GM21515 (cell line): ENCODE results near the gene EXD1.

Experiments
- ATAC-seq: cut with Tn5 transposase; IDR thresholded peaks from one replicate; pipeline ENCODE4 v1.9.1; 2021; ENCODE audit not compliant: unreplicated experiment

Gene EXD1

DNA sequence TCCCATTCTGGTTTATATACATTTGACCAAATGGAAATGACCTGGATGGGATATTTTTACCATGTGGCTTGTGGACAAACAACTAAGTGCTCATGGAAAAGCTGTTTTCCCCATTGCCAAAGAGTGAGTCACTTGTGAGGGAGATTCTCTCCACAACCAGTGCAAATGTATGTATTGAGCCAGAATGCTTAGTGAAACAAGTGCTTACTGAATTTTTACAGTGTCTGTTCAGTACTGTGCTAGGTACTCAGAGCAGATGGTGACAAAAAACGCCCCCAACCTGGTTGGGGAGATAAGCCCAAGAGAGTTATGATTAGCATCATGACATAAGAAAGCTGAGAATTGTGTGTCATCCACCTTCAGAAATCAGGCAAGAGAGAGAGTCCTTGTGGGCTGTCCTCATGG lies 2.8 kb upstream of the EXD1 start:
- no peak for ATAC-seq

DNA sequence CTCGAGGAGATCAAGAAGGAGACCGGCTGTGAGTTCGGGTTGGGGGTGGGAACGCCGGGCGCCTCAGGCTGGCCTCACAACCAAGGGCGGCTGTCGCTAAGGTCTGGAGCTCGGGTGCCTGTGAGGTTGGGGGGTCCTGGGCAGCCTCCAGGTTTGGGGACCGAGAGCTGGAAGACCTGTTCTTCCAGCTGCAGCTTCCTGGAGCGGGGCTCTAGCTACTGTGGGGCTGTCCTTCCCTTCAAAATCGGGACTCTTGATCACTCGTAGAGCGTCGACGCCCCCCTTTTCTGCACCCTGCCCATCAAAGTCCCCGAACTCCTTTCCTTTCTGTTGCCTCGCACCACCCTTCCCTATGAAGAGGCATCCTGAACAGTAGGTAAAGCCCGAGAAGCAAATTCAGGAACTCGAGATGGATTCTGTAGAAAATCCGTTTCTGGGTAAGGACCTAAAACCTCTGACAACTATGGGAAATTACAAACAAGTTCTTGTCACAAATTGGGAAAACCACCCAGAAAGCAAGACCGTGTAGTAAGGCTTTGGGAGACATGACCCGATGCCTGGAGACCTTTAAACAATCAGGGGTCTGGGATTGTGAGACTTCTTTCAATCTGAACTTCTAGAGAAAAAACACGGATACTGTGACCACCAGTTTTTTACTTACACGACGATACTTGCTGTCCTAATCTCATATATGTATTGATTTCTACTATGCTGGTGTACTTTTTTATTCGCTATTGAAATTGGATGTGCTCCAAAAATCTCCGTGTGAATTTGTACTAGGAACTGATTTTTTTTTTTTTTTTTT lies 1.1 kb upstream of the EXD1 start:
- peak; percentile 34 for ATAC-seq

DNA sequence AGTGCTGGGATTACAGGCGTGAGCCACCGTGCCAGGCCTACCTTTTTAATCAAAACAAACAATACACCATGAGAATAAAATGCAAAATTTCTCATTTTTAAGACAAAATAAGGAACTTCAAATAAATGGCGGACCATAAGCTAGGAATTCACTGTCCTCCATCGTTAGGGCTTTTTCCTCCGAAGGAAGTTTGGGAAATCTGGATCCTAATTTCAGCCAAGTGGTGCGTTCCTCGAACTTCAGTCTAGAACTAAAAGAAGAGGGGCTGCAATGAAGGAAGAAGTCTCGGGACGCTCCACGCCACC lies 260 bp downstream of the EXD1 start:
- no peak for ATAC-seq

DNA sequence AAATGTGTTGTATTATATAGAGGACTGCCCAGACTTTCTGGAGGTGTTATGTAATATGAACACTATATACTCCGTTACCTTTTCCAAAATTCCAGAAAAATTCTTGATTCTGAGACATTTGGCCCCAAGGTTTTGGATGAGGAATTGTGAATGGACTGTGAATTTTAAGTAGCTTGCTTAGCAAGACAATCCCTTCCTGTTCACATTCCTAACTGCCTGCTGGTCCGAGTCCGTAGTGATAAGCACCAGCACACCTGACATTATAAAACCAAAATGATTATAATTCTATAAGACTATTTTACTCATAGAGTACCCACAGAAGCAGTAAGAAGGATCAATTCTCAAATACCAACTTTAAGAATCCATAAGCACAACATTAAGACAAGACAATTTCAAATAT lies 11.2 kb downstream of the EXD1 start:
- no peak for ATAC-seq

DNA sequence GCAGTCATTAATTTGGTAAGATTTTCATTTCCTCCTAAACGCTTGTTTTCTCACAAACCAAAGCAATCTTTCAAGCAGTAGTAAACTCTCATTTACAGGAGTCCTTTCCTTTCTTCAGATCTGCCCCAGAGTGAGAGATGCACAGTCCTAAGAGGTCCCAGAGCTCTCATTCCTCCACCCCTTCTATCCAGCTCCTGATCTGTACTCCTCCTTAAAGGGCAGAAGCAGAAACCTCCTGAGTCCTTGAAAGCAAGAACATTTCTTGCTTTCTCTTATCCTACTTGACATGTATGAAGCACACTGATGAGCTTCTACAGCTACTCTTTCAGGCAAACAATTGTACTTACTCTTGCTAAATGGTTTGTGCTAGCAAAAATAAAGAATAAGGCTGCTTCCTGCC lies 11.7 kb downstream of the EXD1 start:
- no peak for ATAC-seq

DNA sequence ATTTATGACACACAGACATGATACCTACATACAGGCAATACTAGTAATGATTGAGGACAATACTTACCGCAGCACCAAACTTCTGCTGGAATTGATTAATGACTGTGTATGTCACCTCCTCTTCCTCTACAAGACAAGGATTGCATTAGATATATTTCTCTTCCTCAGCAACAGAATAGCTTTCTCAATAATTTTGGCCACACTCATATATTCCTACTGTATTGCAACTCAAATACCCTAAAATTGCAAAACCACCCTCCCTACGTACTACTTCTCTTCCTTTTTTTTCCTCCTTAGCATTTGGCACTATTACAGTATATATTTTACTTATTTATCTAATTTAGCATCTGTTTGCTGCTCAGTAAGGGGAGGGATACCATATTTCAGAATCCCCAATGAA lies 14.8 kb downstream of the EXD1 start:
- no peak for ATAC-seq

DNA sequence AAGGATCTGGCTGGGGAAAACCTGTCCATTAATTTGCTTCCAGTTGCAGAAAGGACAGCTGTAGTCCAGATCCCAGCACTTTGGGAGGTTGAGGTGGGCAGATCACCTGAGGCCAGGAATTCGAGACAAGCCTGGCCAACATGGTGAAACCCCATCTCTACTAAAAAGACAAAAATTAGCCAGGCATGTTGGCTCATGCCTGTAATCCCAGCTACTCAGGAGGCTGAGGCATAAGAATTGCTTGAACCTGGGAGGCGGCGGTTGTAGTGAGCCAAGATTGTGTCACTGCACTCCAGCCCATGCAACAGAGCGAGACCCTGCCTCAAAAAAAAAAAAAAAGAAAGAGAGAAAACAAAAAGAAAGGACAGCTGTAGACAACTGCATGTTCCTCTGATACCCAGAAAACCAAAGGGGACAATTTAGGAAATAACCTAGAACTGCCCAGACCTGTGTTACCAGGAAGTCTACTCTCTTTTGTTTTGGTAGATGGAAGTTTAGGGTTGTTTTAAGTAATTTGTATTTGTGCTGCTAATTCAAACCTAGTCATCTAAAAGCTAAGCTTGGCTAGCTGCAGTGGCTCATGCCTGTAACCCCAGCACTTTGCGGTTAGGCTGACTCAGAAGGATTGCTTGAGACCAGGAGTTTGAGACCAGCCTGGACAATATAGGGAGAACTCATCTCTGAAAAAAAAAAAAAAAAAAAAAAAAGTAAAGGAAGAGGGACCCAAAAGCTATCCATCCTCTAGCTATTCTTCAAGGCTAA lies 22.7 kb downstream of the EXD1 start:
- ATAC-seq, result no peak

DNA sequence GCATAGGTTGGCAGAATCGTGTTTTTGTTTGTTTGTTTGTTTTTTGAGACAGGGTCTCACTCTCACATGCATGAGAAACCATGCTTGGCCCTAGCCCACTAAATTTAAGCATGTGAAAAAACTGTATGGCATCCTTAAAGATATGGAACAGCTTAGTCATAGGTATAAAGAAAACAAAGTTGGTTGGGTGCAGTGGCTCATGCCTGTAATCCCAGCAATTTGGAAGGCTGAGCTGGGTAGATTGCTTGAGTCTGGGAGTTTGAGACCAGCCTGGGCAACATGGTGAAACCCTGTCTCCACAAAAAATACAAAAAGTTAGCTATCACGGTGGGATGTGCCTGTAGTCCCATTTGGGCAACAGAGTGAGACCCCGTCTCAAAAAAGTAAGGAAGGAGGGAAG lies 25.2 kb downstream of the EXD1 start:
- ATAC-seq, result no peak

DNA sequence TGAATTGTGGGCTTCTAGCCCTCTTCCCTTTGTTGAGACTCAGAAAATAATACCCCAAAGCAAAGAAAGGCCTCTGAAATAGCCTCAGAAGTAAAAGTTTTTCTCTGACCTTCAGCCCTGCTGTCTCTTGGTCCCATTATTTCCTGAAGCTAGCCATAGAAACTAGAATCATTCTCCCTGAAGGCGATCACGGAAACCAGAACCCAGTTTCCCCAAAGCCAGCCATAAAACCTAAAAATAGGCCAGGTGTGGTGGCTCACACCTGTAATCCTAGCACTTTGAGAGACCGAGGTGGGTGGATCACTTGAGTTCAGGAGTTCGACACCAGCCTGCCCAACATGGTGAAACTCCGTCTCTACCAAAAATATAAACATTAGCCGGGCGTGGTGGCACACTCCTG lies 27.2 kb downstream of the EXD1 start:
- no peak for ATAC-seq

DNA sequence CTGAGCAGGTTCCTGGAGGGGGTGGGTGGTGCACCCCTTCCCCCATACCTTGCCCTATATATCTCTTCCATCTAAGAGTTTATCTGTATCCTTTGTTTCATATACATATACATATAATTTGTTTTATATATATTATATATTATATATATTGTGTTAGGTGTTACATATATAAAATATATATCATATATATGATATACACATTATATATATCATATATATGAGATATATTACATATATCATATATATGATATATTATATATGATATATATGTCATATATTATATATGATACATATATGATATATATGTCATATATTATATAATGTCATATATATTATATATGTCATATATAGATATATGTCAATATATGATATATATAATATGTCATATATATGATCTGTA lies 31.1 kb downstream of the EXD1 start:
- ATAC-seq, result no peak

DNA sequence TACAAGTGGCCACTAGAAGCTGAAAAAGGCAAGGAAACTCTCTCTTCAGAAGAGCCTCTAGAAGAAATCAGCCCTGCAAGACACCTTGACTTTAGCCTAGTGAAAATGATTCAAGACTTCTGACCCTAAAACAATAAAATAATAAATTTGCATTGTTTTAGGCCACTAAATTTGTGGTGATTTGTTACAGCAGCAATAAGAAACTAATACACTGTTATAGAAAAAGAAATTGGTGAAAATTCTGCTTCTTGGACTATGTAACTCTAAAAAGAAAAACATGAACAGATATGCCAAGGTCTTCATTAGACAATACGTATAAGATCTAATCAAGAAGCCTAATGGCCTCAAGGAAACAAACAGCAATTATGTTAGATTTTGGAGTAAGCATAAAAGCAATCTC lies 36.1 kb downstream of the EXD1 start:
- no peak for ATAC-seq

DNA sequence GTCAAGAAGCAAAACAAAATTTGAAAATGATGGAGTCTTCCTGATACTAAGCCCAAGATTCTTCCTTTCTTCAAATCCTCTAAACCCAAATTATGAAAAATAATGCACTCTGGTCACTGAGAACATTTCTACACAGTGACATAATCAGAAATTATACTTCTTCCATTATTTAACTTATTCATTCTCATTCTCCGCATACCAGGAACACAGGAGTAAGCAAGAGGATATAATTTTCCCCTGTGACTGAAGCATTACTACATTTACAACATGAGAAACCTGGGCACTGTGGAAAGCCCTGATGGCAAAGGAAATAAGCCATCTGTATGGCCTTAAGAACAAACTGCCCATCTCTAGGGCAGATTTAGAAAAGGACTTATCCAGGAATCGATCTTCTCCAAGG lies 47.0 kb downstream of the EXD1 start:
- ATAC-seq, result no peak

DNA sequence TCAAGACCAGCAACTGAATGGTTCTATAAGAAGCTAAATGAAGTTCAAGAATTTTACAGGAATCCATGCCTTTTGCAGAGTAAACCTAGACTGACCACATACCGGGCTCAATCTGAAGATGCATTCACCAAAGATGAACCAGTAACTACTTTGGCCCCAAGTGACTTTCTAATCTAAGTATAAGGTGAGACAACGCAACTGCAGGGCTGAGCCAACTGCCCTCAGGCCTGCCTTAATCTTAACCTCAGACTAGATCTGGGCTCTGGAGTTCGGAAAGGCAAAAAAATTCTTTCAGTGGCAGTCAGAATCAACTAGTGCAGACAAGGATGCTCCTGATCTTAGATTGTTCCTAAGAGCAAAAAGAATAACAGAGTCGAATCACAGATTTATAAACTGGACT lies 48.3 kb downstream of the EXD1 start:
- no peak for ATAC-seq

DNA sequence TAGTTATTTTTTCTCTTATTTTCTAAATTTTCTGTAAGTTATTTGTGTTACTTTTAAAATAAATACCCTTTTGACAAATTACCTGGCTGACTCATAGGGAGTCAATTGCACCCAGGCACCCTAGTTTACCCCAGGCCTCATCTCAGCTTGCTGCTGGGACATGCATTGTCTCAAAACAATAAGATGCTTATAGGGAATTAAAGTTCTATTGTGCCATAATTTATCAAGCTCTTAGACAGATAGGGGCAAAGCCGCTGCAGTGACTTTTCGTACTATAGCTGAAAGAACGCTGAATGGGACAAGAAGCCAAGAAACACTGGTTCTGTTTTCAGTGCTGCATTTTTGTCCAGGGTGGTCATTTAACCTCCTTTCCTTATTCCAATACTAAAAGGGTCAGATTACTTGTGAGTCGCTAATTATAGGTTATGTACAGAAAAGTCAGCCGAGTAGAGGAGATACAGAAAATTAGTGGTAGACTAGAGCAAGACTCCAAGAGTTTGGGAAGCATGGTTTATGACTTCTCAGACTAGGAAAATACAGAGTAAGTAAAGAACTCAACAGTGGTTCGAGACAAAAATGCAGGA lies 50.3 kb downstream of the EXD1 start:
- no peak for ATAC-seq

DNA sequence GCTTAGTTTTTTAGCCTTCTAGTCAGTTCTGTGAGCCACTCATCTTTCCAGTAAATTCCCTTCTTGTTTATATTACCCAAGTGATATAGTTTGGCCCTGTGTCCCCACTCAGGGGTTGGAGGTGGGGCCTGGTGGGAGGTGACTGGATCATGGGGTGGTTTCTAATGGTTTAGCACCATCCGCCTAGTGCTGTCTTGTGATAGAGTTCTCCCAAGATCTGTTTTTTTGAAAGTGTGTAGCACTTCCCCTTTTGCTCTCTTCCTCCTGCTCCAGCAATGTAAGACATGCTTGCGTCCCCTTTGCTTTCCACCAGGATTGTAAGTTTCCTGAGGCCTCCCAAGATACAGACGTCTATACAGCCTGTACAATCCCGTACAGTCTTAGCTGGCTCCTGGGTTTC lies 60.8 kb downstream of the EXD1 start:
- ATAC-seq, result no peak

DNA sequence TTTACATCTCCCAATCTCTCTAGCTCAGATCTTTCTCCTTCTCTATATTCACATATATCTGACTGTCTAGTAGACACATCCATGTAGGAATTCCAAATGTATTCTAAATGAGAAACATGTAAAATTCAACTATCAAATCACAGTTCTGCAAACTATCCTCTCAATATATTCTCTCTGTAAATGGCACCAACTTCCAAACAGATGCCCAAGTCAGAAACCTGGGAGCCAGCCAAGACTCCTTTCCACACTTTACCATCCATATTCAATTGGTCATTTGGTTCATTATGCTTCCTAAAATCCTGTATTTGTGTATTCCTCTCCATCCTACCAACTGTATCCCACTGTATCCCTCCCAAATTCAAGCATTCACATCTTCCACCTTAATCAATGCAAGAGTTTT lies 61.5 kb downstream of the EXD1 start:
- ATAC-seq, result no peak

DNA sequence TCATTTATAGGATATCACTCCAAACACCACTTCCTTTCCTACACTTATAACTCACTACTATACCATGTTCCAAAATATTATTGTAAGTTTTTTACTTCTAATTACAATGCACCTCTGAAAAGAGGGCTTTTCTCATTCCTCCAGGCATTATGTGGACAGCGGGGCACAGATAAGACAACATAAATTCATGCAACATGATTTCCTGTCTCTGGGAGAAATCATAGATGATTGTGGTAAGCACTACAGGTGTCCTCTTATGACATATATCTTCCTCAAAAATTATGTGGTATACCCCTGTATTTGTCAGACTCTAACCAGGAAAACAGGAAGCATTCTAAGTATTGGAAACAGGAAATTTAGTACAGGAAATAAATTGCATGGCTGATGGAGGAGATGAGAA lies 68.8 kb downstream of the EXD1 start:
- ATAC-seq, result no peak

DNA sequence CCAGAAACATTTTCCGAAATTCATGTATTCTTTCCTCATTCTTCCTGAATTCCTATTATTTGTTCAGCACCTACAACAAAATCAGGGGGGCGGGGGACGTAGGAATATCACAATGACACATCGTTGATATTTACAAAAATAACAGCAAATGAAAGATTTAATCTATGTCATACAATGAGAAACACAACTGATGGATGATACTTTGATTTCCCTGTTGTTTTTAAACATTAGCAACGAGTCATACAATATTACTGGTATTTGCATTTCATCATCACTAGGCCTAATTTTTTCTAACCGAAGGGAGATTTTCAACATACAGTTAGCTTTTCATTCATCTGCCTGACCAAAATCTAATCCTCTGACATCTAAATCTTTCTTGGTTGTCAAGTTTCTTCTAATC lies 69.2 kb downstream of the EXD1 start:
- no peak for ATAC-seq

DNA sequence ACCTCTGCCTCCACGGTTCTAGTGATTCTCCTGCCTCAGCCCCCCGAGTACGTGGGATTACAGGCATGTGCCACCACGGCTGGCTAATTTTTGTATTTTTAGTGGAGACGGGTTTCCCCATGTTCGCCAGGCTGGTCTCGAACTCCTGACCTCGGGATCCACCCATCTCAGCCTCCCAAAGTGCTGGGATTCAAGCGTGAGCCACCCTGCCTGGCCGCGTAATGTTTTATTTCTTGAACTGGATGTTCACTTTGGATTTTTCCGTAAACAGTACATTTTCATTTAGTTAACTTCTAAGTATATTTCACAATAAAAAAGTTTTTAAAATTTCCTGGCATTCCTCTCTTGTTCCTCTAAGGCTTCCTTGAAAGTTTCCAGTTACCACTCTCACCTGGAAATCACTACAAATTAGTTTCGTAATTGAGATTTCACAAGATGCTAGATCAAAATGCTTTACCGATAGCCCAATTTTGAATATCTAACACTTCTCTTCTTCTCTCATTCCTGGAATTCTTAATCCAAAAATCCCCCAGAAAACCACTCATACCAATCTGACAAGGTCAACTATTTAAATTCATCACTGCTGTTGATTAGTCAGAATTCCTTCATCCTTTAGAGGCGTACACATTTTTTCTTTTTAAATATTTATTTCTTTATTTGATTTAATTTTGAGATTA lies 69.8 kb downstream of the EXD1 start:
- ATAC-seq, result no peak

DNA sequence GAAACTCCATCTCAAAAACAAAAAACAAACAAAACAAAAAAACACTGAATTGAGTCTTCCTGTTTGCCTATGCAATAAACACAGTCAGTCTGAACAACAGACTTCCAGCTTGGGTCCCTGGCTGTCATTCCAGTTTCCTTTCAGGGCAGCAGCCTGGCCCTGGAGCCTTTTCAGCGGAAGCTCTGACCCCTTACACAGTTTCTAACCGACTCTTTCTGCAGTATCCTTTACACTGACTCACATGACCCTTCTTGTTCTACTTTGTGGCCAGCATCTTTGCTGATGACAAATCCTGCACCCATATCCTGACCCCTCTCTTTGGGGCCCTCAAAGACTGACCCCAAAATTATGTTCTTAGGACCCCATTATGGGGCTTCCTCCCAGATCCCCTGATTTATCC lies 76.1 kb downstream of the EXD1 start:
- ATAC-seq, result no peak

DNA sequence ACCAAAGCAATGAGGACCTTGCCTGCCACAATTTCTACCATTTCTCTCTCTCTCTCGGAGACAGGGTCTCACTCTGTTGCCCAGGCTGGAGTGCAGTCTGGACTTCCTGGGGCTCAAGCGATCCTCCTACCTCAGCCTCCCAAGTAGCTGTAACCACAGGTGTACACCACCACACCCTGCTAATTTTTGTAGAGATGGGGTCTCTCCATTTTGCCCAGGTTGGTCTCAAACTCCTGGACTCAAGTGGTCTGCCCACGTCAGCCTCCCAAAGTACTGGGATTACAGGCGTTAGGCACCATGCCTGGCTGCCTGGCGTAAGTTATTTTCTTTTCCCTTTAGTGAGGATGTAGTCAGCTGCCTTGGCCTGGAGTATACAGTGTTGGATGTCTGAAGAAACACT lies 76.8 kb downstream of the EXD1 start:
- no peak for ATAC-seq

DNA sequence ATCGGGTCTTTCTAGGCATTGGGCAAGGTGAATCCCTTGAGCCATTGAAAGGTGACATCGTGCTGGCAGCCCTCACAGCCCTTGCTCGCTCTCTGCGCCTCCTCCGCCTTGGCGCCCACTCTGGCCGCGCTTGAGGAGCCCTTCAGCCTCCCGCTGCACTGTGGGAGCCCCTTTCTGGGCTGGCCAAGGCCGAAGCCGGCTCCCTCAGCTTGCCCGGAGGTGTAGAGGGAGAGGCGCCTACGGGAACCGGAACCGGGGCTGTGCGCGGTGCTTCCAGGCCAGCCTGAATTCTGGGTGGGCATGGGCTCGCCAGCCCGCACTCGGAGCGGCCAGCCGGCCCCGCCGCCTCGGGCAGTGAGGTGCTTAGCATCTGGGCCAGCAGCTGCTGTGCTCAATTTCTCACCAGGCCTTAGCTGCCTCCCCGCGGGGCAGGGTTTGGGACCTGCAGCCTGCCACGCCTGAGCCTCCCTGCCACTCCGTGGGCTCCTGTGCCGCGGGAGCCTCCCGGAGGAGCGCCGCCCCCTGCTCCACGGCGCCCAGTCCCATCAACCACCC lies 79.0 kb downstream of the EXD1 start:
- ATAC-seq, result no peak
